Renal cortex interstitium (tissue), 11 donors: ENCODE results near the gene CDH26. TPM values are rescaled to one million over a fixed set of nuclear protein-coding genes. Genes with fewer than 3 reads are reported as not detected.
A peak's percentile ranks its signal among the peaks of the same experiment; 100 is the strongest.

ENCODE experiments used
- DNase-seq, 11 donors: peaks; one replicate each; pipeline ENCODE4 v3.0.0-alpha.2; 2013; ENCODE audit warnings: low read depth in 9 of 11, low spot score in 4 of 11; ENCODE audit errors: extremely low read depth in 1 of 11
- polyA plus RNA-seq, 3 donors: library from polyadenylated mRNA; unstranded; fragments of 120-200 nt; gene quantifications; one replicate each; pipeline ENCODE4 v1.2.1, GENCODE V29; 2013; ENCODE audit not compliant: insufficient read length in 3 of 3

The CDH26 gene
- polyA plus RNA-seq, 3 donors = 0.75 to 0.98 (median 0.87) TPM

DNA sequence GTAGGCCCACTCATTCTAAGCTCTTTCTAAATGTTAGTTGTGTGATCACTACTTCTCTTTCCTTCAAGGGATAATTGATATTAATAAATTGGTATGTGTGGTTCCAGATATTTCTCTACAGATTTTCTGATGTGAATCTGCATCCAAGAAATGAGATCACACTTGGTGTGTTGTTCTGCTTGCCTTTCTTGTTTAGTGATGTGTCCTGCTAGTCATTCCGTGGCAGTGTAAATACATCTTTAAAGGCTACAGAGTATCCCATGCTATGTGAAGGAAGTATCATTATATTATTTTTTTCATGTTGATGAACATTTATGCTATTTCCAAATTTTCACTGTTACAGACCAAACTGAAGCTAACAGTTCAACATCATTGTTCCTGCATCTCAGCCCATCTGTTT is 13.2 kb downstream of the CDH26 start:
- DNase-seq = no peak

DNA sequence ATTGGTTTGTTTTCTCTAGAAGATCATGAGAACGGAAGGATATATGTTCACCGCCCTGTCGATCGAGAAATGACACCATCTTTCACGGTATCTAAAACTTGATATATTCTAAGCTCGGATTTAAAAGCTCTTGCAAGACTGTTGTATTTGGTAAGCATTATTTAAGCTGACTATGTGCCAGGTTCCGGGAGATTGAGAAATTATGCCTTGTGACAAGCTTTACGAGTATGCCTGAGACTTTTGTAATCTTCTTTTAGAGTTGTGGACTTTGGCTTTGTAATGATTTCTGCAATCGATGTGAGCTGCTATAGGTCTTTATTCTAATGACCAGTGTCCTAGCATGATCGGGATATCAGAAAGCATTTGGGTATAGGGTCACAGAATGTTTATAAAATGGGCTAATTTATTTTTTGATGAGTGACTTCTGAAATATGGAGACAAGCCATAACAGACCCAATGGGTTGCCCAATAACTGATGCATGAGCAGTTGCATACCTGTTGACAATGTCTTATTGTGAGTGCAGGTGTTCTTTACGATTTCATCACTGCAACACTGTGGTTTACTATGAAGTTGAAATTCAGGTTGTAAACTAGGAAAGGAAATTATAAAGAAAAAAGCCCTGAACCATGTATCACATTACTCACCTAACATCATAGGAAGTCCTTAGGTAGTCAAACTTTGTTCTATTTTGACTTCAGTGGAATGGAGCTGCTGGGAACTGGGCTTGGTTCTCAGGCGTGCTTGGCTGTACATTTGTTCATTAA is 14.0 kb downstream of the CDH26 start:
- no peak for DNase-seq

GRCh38 chr20:59976156-59976782 is 18.0 kb downstream of the CDH26 start:
- peak in 9 of 11 donors; percentile 25 to 76 (median 39) for DNase-seq

GRCh38 chr20:59977086-59977485 is 18.9 kb downstream of the CDH26 start:
- DNase-seq = no peak

DNA sequence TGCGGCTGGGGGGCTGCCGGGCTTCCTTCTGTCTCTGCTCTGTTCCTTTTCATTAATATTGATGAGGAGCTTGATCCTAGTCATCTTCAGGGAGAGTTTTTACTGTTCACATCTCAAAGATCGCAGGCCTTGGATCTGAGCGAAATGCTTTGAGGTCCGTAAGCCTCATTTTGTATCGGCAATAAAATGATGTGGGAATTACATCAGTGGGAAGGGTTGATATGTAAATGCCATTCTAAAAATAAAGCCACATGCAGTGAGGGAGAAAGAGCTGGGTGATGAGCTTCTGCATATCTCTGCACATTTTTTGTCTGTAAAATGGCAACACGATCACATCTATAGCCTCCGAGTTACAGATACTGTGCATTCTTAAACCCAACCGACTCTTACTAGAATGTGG is 24.9 kb downstream of the CDH26 start:
- no peak for DNase-seq

GRCh38 chr20:59984541-59984940 is 26.3 kb downstream of the CDH26 start:
- DNase-seq = no peak

- DNase-seq = no peak
These were observed 26.9 kb downstream of the CDH26 start for GRCh38 chr20:59985164-59985563.

DNA sequence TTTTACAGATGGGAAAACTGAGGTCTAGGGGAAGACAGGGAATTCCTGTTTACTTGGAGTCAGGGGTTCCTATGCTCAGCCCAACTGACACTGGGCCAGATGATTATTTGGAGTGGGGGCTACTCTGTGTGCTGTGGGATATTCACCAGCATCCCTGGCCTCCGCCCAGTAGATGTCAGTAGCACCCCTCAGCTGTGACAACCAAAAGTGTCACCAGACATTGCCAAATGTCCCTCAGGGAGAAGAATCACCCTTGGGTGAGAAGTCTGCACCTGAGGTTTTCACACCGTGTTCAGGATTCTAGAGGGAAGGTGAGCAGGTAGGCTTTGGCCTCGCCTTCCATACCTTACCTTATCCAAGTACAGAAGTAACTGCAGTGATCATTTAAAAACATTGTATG is 27.6 kb downstream of the CDH26 start:
- no peak for DNase-seq

DNA sequence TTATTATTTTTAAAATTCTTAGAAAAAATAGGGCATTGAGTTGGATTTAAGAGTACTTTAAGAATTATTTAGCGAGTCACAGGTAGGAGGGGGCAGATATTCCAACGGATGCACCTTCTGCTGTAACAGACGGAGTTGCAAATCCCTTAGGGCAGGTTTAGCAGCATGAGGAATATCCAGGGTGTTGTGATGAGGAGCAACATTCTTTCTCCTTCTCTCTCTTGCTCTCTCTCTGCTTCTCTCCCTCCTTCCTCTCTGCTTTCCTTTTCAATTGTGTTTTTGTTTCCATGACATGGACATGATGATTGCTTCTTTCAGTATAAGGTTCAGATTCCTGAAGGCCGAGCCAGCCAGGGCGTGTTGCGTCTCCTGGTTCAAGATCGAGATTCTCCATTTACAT is 28.9 kb downstream of the CDH26 start:
- DNase-seq = no peak

- DNase-seq = no peak
These were observed 29.9 kb downstream of the CDH26 start for GRCh38 chr20:59988141-59988540.

GRCh38 chr20:59992526-59993084 is 34.4 kb downstream of the CDH26 start:
- no peak for DNase-seq

DNA sequence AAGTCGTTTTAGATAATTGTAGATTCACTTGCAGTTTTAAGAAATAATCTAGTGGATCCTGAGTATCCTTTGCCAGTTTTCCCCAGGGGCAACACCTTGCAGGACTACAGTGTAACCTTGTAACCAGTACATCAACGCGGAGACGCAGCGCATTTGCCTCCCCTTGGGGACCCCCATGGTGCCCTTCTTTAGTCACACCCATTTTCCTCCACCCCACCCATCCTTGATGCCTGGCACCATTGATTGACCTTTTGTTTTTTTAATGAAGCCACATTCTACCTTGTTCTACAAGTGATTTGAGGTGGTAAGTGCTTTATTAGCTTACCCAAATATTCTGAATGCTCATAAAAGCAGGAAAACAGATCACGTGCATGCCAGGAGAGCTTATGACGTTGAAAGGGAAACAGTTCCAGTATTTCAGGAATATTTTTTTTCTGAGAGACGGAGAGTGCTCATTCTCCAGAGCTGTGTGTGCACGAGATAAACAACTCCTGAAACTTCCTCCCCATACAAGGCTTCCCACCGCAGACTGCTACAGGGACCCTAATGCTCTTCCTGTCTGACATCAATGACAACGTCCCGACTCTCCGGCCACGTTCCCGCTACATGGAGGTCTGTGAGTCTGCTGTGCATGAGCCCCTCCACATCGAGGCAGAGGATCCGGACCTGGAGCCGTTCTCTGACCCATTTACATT is 35.7 kb downstream of the CDH26 start:
- DNase-seq = no peak

DNA sequence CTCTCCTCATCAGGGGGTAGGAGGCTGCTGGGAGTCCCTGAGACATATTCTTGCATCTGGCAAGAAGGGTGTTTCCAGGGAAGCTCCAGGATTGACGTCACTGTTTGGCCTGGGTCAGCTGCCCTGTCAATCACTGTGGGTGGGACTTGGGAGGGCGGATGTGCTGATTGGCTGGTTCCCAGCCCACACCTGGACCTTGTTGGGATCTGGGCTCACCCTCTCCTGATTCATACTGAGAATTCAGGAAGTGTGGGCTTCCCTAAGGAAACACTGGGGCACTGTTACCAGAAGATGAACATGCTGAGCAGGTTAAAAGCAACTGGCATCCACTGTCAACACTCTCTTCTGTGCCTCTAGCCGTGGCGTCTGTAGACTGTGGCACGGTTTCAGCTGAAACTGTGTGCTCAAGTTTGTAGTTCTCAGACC is 36.5 kb downstream of the CDH26 start:
- no peak for DNase-seq

GRCh38 chr20:59996108-59996507 is 37.9 kb downstream of the CDH26 start:
- DNase-seq = no peak

- peak in 5 of 11 donors; percentile 47 to 63 (median 47) for DNase-seq
These were observed 39.7 kb downstream of the CDH26 start for GRCh38 chr20:59997896-59998295.

DNA sequence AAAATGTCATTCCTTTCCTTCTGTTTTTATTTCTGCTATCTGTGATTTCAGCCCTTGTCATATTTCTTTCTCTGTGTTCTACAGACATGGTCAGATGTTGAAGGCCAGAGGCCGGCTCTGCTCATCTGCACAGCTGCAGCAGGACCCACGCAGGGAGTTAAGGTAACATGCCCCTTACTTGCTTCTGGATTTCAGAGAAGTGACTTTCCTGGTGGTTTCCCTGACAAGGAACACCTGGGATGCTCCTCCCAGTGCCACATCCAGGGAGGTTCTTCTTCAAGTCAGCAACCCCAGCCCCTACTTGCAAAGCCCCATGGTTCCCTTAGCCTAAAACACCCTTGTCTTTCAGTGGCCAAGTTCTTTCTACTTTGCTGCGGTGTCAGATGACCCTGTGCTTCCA is 41.3 kb downstream of the CDH26 start:
- DNase-seq = no peak

- DNase-seq = peak in 3 of 11 donors; percentile 48 to 62 (median 56)
These were observed 42.2 kb downstream of the CDH26 start for GRCh38 chr20:60000271-60001042.

DNA sequence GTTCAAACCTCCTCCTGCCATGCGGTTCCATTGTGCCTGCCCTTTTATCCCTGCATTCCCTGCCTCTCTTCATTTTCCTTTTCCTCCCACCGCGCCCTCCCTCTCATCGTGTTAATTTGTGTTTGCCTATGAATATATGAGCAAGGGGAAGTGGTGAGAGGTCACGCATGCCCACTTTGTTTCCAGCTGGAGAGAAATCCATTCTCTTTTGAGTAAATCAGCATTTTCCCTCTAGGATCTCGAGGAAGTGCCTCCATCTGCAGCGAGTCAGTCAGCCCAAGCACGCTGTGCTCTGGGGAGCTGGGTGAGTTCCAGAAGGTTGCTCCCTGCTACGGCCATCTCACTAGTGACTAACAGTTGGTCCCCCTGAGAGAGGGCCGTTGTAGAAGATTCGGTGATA is 42.9 kb downstream of the CDH26 start:
- peak in 3 of 11 donors; percentile 31 to 71 (median 41) for DNase-seq

GRCh38 chr20:60003776-60004175 is 45.6 kb downstream of the CDH26 start:
- no peak for DNase-seq
